Thyroid gland (tissue), 4 donors: ENCODE measurements around the gene CALR3.

Experiments
- POLR2A ChIP-seq, 2 donors: fragments of 450-650 bp; IDR thresholded peaks; one replicate each; pipeline ENCODE4 v1.6.1; 2017; ENCODE audit warnings: antibody characterized with exemption in 2 of 2, mild to moderate bottlenecking in 2 of 2, moderate library complexity in 1 of 2
- TF ChIP-seq, protein P1 (sequence below), 6 experiments: fragments of 200-600 bp in 3 of 6; fragments of 450-650 bp in 3 of 6; sonication (generic) in 3 of 6; IDR thresholded peaks; one replicate each; pipeline ENCODE4 v1.5.1; 2016 to 2019; ENCODE audit warnings: antibody characterized with exemption in 6 of 6, mild to moderate bottlenecking in 2 of 6, inconsistent platforms in 1 of 6, moderate library complexity in 1 of 6

DNA sequence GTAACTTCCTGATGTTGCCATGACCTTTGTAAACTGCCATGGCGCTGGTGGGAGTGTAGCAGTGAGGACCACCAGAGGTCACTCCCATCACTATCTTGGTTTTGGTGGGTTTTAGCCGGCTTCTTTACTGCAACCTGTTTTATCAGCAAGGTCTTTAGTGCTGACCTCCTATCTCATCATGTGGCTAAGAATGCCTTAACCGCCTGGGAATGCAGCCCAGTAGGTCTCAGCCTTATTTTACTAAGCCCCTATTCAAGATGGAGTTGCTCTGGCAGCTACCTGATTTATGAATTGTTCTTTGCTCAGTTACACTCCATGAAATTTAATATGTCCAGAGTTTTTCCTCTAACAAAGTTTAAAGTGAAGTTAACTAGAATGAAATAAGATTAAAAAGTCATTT lies 19.6 kb downstream of the CALR3 start:
- TF ChIP-seq, protein P1, sequence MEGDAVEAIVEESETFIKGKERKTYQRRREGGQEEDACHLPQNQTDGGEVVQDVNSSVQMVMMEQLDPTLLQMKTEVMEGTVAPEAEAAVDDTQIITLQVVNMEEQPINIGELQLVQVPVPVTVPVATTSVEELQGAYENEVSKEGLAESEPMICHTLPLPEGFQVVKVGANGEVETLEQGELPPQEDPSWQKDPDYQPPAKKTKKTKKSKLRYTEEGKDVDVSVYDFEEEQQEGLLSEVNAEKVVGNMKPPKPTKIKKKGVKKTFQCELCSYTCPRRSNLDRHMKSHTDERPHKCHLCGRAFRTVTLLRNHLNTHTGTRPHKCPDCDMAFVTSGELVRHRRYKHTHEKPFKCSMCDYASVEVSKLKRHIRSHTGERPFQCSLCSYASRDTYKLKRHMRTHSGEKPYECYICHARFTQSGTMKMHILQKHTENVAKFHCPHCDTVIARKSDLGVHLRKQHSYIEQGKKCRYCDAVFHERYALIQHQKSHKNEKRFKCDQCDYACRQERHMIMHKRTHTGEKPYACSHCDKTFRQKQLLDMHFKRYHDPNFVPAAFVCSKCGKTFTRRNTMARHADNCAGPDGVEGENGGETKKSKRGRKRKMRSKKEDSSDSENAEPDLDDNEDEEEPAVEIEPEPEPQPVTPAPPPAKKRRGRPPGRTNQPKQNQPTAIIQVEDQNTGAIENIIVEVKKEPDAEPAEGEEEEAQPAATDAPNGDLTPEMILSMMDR (IDR thresholded peaks at IDR 0.05) = no peak
- TF ChIP-seq POLR2A (IDR thresholded peaks at IDR 0.05) = no peak
